ENCODE measurements around the gene TBCB.

The TBCB gene

DNA sequence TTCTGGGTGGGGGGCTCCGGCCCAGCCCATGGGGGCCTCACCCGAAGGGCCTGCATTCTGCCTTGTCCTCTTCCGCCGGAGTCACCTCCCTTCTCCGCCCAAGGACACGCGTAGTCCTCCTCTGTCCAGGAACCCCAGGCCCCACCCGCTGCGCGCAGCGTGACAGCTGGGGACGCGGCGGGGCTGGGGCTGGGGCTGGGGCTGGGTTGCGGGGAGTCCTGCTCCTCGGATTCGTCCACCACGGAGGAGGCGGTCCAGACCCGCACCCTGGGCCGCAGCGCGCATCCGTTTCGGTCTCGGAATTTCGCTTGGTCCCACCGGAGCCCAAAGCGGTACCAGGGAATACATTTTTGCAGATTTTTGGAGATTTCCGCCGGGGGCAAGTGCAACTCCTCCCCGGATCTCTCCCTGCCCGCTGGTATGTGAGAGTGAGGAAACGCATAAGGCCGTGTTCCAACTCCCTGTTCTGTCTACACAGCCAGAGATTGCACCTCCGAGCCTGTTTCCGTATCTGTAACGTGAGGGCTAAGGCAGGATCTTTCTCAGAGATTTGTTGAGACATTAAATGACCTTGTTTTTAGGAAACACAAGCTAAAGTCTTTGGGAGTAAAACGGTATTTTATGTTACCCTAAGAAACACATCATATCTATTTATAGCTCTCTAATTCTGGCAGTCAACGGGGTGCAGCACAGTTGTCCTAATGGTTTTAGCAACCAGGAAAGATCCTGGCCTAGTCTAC is 37.3 kb downstream of the TBCB start, which contains the start of gene COX7A1:
TSS of gene COX7A1 (minus strand) at position 96 of the 740 bp plus-strand sequence. CDS start at position 56, 40 bp downstream.
- ChIA-PET POLR2A (interaction anchor here (1.1 to 1.7 kb wide), 2 partner anchors 8 to 13 kb away, joined by 4 to 5 read pairs; partner anchors contain the start of gene CAPNS1), CTCF (interaction anchor here (0.8 to 2.1 kb wide), 5 partner anchors 12 to 92 kb away, joined by 3 to 10 read pairs (median 3); no protein-coding TSS in a partner anchor)
- DNase-seq (ENCODE audit: low read depth, low spot score): no peak
- H3K4me3 ChIP-seq (ENCODE audit: low read depth, low read length): peak within 1 kb of the TSS; percentile 27
- TF ChIP-seq, protein P1, sequence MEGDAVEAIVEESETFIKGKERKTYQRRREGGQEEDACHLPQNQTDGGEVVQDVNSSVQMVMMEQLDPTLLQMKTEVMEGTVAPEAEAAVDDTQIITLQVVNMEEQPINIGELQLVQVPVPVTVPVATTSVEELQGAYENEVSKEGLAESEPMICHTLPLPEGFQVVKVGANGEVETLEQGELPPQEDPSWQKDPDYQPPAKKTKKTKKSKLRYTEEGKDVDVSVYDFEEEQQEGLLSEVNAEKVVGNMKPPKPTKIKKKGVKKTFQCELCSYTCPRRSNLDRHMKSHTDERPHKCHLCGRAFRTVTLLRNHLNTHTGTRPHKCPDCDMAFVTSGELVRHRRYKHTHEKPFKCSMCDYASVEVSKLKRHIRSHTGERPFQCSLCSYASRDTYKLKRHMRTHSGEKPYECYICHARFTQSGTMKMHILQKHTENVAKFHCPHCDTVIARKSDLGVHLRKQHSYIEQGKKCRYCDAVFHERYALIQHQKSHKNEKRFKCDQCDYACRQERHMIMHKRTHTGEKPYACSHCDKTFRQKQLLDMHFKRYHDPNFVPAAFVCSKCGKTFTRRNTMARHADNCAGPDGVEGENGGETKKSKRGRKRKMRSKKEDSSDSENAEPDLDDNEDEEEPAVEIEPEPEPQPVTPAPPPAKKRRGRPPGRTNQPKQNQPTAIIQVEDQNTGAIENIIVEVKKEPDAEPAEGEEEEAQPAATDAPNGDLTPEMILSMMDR (IDR thresholded peaks at IDR 0.05; ENCODE audit: insufficient read depth, low read length, missing control alignments): no peak

DNA sequence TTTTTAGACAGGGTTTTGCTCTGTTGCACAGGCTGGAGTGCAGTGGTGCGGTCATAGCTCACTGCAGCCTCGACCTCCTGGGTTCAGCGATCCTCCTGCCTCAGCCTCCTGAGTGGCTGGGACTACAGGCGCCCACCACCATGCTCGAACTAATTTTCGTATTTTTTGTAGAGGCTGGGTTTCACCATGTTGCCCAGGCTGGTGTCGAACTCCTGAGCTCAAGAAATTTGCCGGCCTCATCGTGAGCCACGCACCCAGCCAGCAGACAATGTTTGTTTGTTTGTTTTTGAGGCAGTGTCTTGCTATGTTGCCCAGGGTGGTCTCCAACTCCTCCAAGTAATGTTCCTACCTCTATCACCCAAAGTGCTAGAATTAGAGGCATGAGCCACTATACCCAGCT is 37.9 kb downstream of the TBCB start:
- DNase-seq (ENCODE audit: low read depth, low spot score): no peak
- no peak overlapping the region for H3K4me3 ChIP-seq (ENCODE audit: low read depth, low read length)
- TF ChIP-seq, protein P1 (IDR thresholded peaks at IDR 0.05; ENCODE audit: insufficient read depth, low read length, missing control alignments): no peak
- CTCF ChIA-PET: interaction anchor here (0.8 to 2.1 kb wide), 5 partner anchors 12 to 92 kb away, joined by 3 to 10 read pairs (median 3); no protein-coding TSS in a partner anchor
- POLR2A ChIA-PET: interaction anchor here (1.1 to 1.7 kb wide), 2 partner anchors 9 to 14 kb away, joined by 4 to 5 read pairs; partner anchors contain the start of gene CAPNS1

DNA sequence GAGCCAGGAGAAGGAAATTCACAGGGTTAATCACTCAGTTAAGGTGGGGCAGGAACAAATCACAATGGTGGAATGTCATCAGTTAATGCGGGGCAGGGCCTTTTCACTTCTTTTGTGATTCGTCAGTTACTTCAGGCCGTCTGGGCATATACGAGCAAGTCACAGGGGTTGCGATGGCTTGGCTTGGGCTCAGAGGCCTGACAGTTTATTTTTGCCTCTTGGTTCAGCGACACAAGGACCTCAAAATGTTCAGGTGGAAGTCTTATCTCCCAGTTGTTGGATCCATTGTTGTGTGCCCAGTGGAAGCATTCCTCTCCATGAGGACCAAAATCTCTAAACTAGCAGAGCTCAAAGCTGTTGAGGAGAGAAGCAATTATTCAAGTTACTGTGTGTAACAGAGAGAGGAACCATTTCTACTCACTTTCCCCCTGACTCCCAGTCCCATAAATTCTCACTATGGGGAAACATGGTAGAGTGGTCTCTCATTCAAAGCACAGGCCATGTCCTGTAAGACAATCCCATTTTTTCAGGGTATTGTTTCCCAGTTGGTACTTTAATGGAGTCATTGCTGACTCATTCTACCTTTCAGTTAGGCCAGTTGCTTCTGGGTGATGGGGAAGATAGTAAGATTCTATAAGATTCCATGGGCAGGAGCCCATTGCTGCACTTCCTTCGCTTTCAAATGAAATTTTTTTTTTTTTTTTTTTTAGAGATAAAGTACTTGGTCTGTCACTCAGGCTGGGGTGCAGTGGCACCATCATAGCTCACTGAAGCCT is 45.7 kb downstream of the TBCB start:
- POLR2A ChIA-PET: no interaction called here
- CTCF ChIA-PET: interaction anchor here (1.4 kb wide), 1 partner anchor 9 kb away, joined by 4 read pairs; no protein-coding TSS in a partner anchor
- DNase-seq (ENCODE audit: low read depth, low spot score): no peak
- TF ChIP-seq, protein P1 (IDR thresholded peaks at IDR 0.05; ENCODE audit: insufficient read depth, low read length, missing control alignments): no peak
- H3K4me3 ChIP-seq (ENCODE audit: low read depth, low read length): no peak overlapping the region

DNA sequence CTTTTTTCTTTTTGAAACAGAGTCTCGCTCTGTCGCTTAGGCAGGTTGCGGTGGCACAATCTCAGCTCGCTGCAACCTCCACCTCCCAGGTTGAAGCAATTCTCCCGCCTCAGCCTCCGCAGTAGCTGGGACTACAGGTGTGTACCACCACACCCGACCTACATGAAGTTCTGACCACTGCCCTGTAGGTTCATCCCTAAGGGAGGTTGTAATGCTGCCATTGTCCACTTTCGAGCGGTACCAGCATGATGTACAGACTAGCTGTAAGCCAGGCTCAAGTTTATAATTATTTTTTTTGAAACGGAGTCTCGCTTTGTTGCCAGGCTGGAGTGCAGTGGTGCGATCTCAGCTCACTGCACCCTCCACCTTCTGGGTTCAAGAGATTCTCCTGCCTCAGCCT is 48.5 kb downstream of the TBCB start:
- ChIA-PET POLR2A (no interaction called here), CTCF (interaction anchor here (1.3 to 12.3 kb wide), 3 partner anchors 9 to 37 kb away, joined by 3 to 152 read pairs (median 5); no protein-coding TSS in a partner anchor)
- DNase-seq (ENCODE audit: low read depth, low spot score): no peak
- TF ChIP-seq, protein P1 (IDR thresholded peaks at IDR 0.05; ENCODE audit: insufficient read depth, low read length, missing control alignments): no peak
- no peak overlapping the region for H3K4me3 ChIP-seq (ENCODE audit: low read depth, low read length)

DNA sequence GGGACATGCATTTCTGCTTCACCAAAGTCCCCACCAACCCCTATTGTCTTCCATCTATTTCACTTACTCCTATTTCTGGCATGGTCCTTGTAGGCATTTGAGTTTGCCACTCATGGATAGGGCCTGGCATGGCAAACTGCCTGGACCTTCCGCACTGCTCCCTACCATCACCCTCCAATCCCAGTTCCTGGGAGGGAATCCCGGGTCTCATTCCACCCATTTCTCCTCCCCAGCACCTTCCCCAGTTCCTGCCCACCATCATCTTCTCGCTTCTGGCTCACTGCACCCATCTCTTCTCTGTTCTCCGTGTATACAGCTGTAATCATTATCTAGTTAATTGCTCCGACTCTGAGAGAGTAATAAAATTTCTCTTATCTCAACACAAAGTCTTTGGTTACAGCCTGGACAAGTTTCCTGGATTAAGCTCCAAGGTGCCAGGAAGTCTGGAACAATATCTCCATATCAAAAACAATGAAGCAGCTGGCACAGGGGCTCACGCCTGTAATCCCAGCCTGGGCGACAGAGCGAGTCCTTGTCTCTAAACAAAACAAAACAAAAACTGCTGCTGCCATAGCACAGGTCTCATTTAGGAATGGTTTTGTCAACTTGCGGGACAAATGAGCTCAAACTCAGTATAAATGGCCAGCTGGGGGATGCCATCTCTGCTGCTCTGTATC is 54.0 kb downstream of the TBCB start:
- DNase-seq (ENCODE audit: low read depth, low spot score): no peak
- POLR2A ChIA-PET: interaction anchor here (0.8 to 1.2 kb wide), 2 partner anchors 41 kb away, joined by 4 read pairs; no protein-coding TSS in a partner anchor
- TF ChIP-seq, protein P1 (IDR thresholded peaks at IDR 0.05; ENCODE audit: insufficient read depth, low read length, missing control alignments): no peak

More for the DNA sequence above, 54.0 kb downstream of the TBCB start:
- CTCF ChIA-PET: interaction anchor here (0.8 to 12.3 kb wide), 18 partner anchors 8 to 222 kb away, joined by 3 to 152 read pairs (median 4); partner anchors contain the start of gene COX7A1
- H3K4me3 ChIP-seq (ENCODE audit: low read depth, low read length): no peak overlapping the region

Measured in AG04449 (cell line).